Liver (tissue), 3 donors: ENCODE data around the gene AATF.

Experiments
- CTCF ChIP-seq: fragments of 150-350 bp; IDR thresholded peaks from 2 replicates; pipeline ENCODE4 v1.5.1; 2017; ENCODE audit warnings: improper control_type of control experiment, low read depth, low read length; ENCODE audit not compliant: missing input control
- GABPA ChIP-seq, 2 donors: IDR thresholded peaks in 1 of 2; conservative IDR thresholded peaks in 1 of 2; 2 replicates each; pipeline ENCODE4 v1.6.1; 2016; ENCODE audit warnings: antibody characterized with exemption in 2 of 2, mild to moderate bottlenecking in 1 of 2, moderate library complexity in 1 of 2
- HNF4A ChIP-seq, 2 donors: conservative IDR thresholded peaks; 2 replicates each; pipeline ENCODE4 v1.6.1; 2016; ENCODE audit warnings: antibody characterized with exemption in 2 of 2, mild to moderate bottlenecking in 2 of 2
- HNF4G ChIP-seq: IDR thresholded peaks from 2 replicates; pipeline ENCODE4 v1.6.1; 2016; ENCODE audit warnings: antibody characterized with exemption
- JUND ChIP-seq, 2 donors: IDR thresholded peaks; 2 replicates each; pipeline ENCODE4 v1.6.1; 2016; ENCODE audit warnings: antibody characterized with exemption in 2 of 2
- NR2F2 ChIP-seq: IDR thresholded peaks from 2 replicates; pipeline ENCODE4 v1.6.1; 2016; ENCODE audit warnings: antibody characterized with exemption
- RAD21 ChIP-seq, 2 donors: IDR thresholded peaks; 2 replicates each; pipeline ENCODE4 v1.6.1; 2016; ENCODE audit warnings: antibody characterized with exemption in 2 of 2, mild to moderate bottlenecking in 2 of 2
- SP1 ChIP-seq: IDR thresholded peaks from 2 replicates; pipeline ENCODE4 v1.6.1; 2018; ENCODE audit warnings: antibody characterized with exemption, mild to moderate bottlenecking
- TAF1 ChIP-seq: conservative IDR thresholded peaks from 2 replicates; pipeline ENCODE4 v1.6.1; 2016; ENCODE audit warnings: antibody characterized with exemption, mild to moderate bottlenecking
- YY1 ChIP-seq: IDR thresholded peaks from 2 replicates; pipeline ENCODE4 v1.6.1; 2016; ENCODE audit warnings: antibody characterized with exemption, mild to moderate bottlenecking
- TF ChIP-seq, protein P1 (sequence below): IDR thresholded peaks from 2 replicates; pipeline ENCODE4 v1.6.1; 2016; ENCODE audit warnings: antibody characterized with exemption, mild to moderate bottlenecking
- TF ChIP-seq, protein P2 (sequence below): IDR thresholded peaks from 2 replicates; pipeline ENCODE4 v1.6.1; 2016; ENCODE audit warnings: antibody characterized with exemption
- donor health status: healthy.
- donor health status: healthy.

DNA sequence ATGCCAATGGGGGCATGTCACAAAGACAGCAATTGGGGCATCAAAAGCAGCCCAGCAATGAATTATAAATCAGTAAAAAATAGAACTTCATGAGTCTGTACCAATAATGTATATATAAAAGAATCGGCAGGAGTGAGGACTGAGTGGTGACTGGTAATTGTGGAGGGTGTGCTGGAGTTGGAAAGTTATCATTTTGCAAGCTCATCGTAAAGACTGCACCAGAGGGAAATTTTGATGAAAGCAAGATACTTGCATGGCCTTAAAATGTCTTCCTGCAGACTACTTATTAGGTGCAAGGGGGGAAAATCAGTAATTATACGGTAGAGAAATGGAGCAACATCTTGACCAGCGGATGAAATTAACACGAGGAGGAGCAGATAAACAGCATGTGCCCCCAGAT is 138.9 kb downstream of the AATF start:
- TF ChIP-seq CTCF = no peak
- TF ChIP-seq GABPA (IDR thresholded peaks at IDR 0.05 in 1 of 2, conservative IDR thresholded peaks at IDR 0.05 in 1 of 2) = no peak
- TF ChIP-seq HNF4G = no peak
- no peak for TF ChIP-seq JUND (IDR thresholded peaks at IDR 0.05)
- TF ChIP-seq SP1 = no peak
- TF ChIP-seq NR2F2 = no peak
- TF ChIP-seq TAF1 = no peak
- TF ChIP-seq YY1 = no peak
- no peak for TF ChIP-seq RAD21 (IDR thresholded peaks at IDR 0.05)
- TF ChIP-seq, protein P1, sequence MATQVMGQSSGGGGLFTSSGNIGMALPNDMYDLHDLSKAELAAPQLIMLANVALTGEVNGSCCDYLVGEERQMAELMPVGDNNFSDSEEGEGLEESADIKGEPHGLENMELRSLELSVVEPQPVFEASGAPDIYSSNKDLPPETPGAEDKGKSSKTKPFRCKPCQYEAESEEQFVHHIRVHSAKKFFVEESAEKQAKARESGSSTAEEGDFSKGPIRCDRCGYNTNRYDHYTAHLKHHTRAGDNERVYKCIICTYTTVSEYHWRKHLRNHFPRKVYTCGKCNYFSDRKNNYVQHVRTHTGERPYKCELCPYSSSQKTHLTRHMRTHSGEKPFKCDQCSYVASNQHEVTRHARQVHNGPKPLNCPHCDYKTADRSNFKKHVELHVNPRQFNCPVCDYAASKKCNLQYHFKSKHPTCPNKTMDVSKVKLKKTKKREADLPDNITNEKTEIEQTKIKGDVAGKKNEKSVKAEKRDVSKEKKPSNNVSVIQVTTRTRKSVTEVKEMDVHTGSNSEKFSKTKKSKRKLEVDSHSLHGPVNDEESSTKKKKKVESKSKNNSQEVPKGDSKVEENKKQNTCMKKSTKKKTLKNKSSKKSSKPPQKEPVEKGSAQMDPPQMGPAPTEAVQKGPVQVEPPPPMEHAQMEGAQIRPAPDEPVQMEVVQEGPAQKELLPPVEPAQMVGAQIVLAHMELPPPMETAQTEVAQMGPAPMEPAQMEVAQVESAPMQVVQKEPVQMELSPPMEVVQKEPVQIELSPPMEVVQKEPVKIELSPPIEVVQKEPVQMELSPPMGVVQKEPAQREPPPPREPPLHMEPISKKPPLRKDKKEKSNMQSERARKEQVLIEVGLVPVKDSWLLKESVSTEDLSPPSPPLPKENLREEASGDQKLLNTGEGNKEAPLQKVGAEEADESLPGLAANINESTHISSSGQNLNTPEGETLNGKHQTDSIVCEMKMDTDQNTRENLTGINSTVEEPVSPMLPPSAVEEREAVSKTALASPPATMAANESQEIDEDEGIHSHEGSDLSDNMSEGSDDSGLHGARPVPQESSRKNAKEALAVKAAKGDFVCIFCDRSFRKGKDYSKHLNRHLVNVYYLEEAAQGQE = no peak
- no peak for TF ChIP-seq HNF4A (conservative IDR thresholded peaks at IDR 0.05)
- TF ChIP-seq, protein P2, sequence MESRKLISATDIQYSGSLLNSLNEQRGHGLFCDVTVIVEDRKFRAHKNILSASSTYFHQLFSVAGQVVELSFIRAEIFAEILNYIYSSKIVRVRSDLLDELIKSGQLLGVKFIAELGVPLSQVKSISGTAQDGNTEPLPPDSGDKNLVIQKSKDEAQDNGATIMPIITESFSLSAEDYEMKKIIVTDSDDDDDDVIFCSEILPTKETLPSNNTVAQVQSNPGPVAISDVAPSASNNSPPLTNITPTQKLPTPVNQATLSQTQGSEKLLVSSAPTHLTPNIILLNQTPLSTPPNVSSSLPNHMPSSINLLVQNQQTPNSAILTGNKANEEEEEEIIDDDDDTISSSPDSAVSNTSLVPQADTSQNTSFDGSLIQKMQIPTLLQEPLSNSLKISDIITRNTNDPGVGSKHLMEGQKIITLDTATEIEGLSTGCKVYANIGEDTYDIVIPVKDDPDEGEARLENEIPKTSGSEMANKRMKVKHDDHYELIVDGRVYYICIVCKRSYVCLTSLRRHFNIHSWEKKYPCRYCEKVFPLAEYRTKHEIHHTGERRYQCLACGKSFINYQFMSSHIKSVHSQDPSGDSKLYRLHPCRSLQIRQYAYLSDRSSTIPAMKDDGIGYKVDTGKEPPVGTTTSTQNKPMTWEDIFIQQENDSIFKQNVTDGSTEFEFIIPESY = no peak
